ENCODE data around the gene JAKMIP2. TPM values are rescaled to one million over a fixed set of nuclear protein-coding genes. Genes with fewer than 3 reads are reported as not detected.

JAKMIP2 gene
- total RNA-seq, 1 experiment from 2014 or later: 10.9 TPM

DNA sequence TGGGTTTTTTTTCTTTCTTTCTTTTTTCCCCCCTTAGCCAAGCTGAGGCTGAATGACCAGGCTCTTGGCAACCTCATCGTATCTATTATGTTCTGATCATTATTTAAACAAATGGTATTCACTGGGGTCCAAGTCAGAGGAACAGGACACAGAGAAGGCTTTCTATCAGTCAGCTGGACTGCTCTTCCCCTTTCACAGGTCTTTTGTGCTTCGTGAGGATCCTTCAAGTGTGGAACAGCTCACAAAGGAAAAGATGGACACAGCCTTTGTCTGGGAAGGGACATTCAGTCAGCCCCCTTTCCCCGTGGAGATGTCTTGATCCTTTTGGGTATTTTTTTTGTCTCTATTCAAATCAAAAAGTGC lies 218.4 kb downstream of the JAKMIP2 start (continued):
- TF ChIP-seq GABPB1 (CRISPR knock-in tag; IDR thresholded peaks at IDR 0.05) (no peak), FOXP1 (CRISPR knock-in tag; IDR thresholded peaks at IDR 0.05; ENCODE audit: borderline replicate concordance) (no peak), ETV6 (CRISPR knock-in tag; IDR thresholded peaks at IDR 0.05) (no peak)

DNA sequence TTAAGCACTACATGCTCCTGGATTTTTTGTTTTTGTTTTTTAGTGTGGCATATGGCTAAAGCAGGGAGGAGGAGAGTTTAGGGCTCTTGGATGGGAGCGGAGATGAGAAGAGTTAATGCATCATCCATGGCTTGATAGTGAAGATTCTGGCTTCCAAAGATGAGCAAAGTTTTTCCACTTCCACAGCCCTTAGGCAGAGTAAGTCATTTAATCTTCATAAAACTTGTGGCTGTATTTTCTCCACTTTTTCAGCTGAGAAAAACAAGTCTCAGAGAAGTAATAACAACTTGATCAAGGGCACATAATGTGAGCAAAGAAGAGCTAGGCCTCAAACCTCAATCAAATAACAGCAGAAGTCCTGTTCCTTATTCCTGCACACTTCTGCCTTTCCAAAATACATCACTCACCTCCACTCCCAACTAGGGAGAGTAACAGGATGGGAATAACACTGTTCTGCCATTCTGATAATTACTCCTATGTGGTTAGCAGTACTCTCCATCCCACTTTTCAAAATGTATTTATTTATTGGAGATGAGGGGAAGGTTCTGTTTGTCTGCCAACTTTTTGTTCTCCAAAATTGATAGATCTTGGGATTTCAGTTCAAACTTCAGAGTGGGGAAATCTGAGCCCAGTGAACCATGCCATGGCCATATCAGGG lies 218.9 kb downstream of the JAKMIP2 start:
- Mint-ChIP-seq H3K27me3 (ENCODE audit: low read depth) (no peaks in the 10 kb centered on the region), H3K4me3 (no peak overlapping the region), H3K9me3 (no peaks in the 10 kb centered on the region), H3K4me1 (peaks cover 89% of the 10 kb centered on the region), H3K27ac (peak overlapping the region; percentile 33), H3K36me3 (peaks cover 37% of the 10 kb centered on the region)
- DNase-seq (ENCODE audit: low spot score) (no peak), ATAC-seq (no peak)
- POLR2A ChIA-PET: no interaction called here
- CTCF ChIA-PET: interaction anchor here (9.5 kb wide), 1 partner anchor 12 kb away, joined by 121 read pairs; no protein-coding TSS in a partner anchor
- no peak for TF ChIP-seq JAZF1 (CRISPR knock-in tag; IDR thresholded peaks at IDR 0.05)
- TF ChIP-seq OVOL2 (CRISPR knock-in tag; IDR thresholded peaks at IDR 0.05; ENCODE audit: borderline replicate concordance): no peak
- TF ChIP-seq GRHL2 (CRISPR knock-in tag; IDR thresholded peaks at IDR 0.05; ENCODE audit: insufficient replicate concordance, severe bottlenecking): no peak
- no peak for TF ChIP-seq SOX15 (CRISPR knock-in tag; IDR thresholded peaks at IDR 0.05)
- no peak for TF ChIP-seq RELA (CRISPR knock-in tag; IDR thresholded peaks at IDR 0.05; ENCODE audit: borderline replicate concordance)
- TF ChIP-seq, protein P1, sequence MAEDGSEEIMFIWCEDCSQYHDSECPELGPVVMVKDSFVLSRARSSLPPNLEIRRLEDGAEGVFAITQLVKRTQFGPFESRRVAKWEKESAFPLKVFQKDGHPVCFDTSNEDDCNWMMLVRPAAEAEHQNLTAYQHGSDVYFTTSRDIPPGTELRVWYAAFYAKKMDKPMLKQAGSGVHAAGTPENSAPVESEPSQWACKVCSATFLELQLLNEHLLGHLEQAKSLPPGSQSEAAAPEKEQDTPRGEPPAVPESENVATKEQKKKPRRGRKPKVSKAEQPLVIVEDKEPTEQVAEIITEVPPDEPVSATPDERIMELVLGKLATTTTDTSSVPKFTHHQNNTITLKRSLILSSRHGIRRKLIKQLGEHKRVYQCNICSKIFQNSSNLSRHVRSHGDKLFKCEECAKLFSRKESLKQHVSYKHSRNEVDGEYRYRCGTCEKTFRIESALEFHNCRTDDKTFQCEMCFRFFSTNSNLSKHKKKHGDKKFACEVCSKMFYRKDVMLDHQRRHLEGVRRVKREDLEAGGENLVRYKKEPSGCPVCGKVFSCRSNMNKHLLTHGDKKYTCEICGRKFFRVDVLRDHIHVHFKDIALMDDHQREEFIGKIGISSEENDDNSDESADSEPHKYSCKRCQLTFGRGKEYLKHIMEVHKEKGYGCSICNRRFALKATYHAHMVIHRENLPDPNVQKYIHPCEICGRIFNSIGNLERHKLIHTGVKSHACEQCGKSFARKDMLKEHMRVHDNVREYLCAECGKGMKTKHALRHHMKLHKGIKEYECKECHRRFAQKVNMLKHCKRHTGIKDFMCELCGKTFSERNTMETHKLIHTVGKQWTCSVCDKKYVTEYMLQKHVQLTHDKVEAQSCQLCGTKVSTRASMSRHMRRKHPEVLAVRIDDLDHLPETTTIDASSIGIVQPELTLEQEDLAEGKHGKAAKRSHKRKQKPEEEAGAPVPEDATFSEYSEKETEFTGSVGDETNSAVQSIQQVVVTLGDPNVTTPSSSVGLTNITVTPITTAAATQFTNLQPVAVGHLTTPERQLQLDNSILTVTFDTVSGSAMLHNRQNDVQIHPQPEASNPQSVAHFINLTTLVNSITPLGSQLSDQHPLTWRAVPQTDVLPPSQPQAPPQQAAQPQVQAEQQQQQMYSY (CRISPR knock-in tag; IDR thresholded peaks at IDR 0.05): no peak
- TF ChIP-seq IRF2 (CRISPR knock-in tag; IDR thresholded peaks at IDR 0.05; ENCODE audit: borderline replicate concordance, low read depth): no peak
- TF ChIP-seq, protein P2, sequence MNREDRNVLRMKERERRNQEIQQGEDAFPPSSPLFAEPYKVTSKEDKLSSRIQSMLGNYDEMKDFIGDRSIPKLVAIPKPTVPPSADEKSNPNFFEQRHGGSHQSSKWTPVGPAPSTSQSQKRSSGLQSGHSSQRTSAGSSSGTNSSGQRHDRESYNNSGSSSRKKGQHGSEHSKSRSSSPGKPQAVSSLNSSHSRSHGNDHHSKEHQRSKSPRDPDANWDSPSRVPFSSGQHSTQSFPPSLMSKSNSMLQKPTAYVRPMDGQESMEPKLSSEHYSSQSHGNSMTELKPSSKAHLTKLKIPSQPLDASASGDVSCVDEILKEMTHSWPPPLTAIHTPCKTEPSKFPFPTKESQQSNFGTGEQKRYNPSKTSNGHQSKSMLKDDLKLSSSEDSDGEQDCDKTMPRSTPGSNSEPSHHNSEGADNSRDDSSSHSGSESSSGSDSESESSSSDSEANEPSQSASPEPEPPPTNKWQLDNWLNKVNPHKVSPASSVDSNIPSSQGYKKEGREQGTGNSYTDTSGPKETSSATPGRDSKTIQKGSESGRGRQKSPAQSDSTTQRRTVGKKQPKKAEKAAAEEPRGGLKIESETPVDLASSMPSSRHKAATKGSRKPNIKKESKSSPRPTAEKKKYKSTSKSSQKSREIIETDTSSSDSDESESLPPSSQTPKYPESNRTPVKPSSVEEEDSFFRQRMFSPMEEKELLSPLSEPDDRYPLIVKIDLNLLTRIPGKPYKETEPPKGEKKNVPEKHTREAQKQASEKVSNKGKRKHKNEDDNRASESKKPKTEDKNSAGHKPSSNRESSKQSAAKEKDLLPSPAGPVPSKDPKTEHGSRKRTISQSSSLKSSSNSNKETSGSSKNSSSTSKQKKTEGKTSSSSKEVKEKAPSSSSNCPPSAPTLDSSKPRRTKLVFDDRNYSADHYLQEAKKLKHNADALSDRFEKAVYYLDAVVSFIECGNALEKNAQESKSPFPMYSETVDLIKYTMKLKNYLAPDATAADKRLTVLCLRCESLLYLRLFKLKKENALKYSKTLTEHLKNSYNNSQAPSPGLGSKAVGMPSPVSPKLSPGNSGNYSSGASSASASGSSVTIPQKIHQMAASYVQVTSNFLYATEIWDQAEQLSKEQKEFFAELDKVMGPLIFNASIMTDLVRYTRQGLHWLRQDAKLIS (CRISPR knock-in tag; IDR thresholded peaks at IDR 0.05; ENCODE audit: borderline replicate concordance): no peak
- TF ChIP-seq, protein P3, sequence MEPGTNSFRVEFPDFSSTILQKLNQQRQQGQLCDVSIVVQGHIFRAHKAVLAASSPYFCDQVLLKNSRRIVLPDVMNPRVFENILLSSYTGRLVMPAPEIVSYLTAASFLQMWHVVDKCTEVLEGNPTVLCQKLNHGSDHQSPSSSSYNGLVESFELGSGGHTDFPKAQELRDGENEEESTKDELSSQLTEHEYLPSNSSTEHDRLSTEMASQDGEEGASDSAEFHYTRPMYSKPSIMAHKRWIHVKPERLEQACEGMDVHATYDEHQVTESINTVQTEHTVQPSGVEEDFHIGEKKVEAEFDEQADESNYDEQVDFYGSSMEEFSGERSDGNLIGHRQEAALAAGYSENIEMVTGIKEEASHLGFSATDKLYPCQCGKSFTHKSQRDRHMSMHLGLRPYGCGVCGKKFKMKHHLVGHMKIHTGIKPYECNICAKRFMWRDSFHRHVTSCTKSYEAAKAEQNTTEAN (CRISPR knock-in tag; IDR thresholded peaks at IDR 0.05): no peak
- no peak for TF ChIP-seq GABPB1 (CRISPR knock-in tag; IDR thresholded peaks at IDR 0.05)
- TF ChIP-seq ZNF263 (CRISPR knock-in tag; IDR thresholded peaks at IDR 0.05; ENCODE audit: low read depth): no peak
- no peak for TF ChIP-seq NFE2L1 (CRISPR knock-in tag; IDR thresholded peaks at IDR 0.05)
- TF ChIP-seq FOXK1 (CRISPR knock-in tag; IDR thresholded peaks at IDR 0.05): no peak
- TF ChIP-seq, protein P4, sequence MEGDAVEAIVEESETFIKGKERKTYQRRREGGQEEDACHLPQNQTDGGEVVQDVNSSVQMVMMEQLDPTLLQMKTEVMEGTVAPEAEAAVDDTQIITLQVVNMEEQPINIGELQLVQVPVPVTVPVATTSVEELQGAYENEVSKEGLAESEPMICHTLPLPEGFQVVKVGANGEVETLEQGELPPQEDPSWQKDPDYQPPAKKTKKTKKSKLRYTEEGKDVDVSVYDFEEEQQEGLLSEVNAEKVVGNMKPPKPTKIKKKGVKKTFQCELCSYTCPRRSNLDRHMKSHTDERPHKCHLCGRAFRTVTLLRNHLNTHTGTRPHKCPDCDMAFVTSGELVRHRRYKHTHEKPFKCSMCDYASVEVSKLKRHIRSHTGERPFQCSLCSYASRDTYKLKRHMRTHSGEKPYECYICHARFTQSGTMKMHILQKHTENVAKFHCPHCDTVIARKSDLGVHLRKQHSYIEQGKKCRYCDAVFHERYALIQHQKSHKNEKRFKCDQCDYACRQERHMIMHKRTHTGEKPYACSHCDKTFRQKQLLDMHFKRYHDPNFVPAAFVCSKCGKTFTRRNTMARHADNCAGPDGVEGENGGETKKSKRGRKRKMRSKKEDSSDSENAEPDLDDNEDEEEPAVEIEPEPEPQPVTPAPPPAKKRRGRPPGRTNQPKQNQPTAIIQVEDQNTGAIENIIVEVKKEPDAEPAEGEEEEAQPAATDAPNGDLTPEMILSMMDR (IDR thresholded peaks at IDR 0.05): no peak
- TF ChIP-seq, protein P5, sequence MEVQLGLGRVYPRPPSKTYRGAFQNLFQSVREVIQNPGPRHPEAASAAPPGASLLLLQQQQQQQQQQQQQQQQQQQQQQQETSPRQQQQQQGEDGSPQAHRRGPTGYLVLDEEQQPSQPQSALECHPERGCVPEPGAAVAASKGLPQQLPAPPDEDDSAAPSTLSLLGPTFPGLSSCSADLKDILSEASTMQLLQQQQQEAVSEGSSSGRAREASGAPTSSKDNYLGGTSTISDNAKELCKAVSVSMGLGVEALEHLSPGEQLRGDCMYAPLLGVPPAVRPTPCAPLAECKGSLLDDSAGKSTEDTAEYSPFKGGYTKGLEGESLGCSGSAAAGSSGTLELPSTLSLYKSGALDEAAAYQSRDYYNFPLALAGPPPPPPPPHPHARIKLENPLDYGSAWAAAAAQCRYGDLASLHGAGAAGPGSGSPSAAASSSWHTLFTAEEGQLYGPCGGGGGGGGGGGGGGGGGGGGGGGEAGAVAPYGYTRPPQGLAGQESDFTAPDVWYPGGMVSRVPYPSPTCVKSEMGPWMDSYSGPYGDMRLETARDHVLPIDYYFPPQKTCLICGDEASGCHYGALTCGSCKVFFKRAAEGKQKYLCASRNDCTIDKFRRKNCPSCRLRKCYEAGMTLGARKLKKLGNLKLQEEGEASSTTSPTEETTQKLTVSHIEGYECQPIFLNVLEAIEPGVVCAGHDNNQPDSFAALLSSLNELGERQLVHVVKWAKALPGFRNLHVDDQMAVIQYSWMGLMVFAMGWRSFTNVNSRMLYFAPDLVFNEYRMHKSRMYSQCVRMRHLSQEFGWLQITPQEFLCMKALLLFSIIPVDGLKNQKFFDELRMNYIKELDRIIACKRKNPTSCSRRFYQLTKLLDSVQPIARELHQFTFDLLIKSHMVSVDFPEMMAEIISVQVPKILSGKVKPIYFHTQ (CRISPR knock-in tag; IDR thresholded peaks at IDR 0.05): no peak
- TF ChIP-seq, protein P6, sequence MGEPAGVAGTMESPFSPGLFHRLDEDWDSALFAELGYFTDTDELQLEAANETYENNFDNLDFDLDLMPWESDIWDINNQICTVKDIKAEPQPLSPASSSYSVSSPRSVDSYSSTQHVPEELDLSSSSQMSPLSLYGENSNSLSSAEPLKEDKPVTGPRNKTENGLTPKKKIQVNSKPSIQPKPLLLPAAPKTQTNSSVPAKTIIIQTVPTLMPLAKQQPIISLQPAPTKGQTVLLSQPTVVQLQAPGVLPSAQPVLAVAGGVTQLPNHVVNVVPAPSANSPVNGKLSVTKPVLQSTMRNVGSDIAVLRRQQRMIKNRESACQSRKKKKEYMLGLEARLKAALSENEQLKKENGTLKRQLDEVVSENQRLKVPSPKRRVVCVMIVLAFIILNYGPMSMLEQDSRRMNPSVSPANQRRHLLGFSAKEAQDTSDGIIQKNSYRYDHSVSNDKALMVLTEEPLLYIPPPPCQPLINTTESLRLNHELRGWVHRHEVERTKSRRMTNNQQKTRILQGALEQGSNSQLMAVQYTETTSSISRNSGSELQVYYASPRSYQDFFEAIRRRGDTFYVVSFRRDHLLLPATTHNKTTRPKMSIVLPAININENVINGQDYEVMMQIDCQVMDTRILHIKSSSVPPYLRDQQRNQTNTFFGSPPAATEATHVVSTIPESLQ (CRISPR knock-in tag; IDR thresholded peaks at IDR 0.05): no peak
